Fibroblast of lung (primary cell): ENCODE data around the gene ARRB1.

Source experiments
- CTCF ChIP-seq, 2 donors: IDR thresholded peaks in 1 of 2; conservative IDR thresholded peaks in 1 of 2; 1 replicate in 1 of 2; 2 replicates in 1 of 2; pipeline ENCODE4 v1.5.1; 2011 to 2012; ENCODE audit warnings: low read length in 2 of 2, control low read depth in 1 of 2, inconsistent platforms in 1 of 2, low read depth in 1 of 2, mild to moderate bottlenecking in 1 of 2
- EZH2 ChIP-seq: IDR thresholded peaks from 2 replicates; pipeline ENCODE4 v1.5.1; 2012; ENCODE audit warnings: low read length, control low read depth, mild to moderate bottlenecking; ENCODE audit errors: missing control alignments

- TF ChIP-seq CTCF (conservative IDR thresholded peaks at IDR 0.05 in 1 of 2, IDR thresholded peaks at IDR 0.05 in 1 of 2; ENCODE audit: low read depth in 1 of 2, low read length in 2 of 2): no peak
- no peak for TF ChIP-seq EZH2
Observed at GRCh38 chr11:75279273-75279672, 72.2 kb downstream of the ARRB1 start.
